Suprapubic skin (tissue), 3 donors: Measurements from ENCODE around the gene SLC9A9.

Experiments
- POLR2A ChIP-seq, 2 donors: fragments of 450-650 bp; IDR thresholded peaks; one replicate each; pipeline ENCODE4 v1.6.1; 2017; ENCODE audit warnings: antibody characterized with exemption in 2 of 2, mild to moderate bottlenecking in 2 of 2, moderate library complexity in 2 of 2
- TF ChIP-seq, protein P1 (sequence below), 2 donors: fragments of 200-600 bp in 1 of 2; fragments of 450-650 bp in 1 of 2; sonication (generic) in 1 of 2; IDR thresholded peaks; one replicate each; pipeline ENCODE4 v1.5.1; 2016 to 2019; ENCODE audit warnings: antibody characterized with exemption in 2 of 2, mild to moderate bottlenecking in 1 of 2, moderate library complexity in 1 of 2

- TF ChIP-seq, protein P1, sequence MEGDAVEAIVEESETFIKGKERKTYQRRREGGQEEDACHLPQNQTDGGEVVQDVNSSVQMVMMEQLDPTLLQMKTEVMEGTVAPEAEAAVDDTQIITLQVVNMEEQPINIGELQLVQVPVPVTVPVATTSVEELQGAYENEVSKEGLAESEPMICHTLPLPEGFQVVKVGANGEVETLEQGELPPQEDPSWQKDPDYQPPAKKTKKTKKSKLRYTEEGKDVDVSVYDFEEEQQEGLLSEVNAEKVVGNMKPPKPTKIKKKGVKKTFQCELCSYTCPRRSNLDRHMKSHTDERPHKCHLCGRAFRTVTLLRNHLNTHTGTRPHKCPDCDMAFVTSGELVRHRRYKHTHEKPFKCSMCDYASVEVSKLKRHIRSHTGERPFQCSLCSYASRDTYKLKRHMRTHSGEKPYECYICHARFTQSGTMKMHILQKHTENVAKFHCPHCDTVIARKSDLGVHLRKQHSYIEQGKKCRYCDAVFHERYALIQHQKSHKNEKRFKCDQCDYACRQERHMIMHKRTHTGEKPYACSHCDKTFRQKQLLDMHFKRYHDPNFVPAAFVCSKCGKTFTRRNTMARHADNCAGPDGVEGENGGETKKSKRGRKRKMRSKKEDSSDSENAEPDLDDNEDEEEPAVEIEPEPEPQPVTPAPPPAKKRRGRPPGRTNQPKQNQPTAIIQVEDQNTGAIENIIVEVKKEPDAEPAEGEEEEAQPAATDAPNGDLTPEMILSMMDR (IDR thresholded peaks at IDR 0.05): no peak
- no peak for TF ChIP-seq POLR2A (IDR thresholded peaks at IDR 0.05)
Observed at GRCh38 chr3:143600756-143601718, 247.2 kb downstream of the SLC9A9 start.
